ENCODE data around the gene UBAP2.

DNA sequence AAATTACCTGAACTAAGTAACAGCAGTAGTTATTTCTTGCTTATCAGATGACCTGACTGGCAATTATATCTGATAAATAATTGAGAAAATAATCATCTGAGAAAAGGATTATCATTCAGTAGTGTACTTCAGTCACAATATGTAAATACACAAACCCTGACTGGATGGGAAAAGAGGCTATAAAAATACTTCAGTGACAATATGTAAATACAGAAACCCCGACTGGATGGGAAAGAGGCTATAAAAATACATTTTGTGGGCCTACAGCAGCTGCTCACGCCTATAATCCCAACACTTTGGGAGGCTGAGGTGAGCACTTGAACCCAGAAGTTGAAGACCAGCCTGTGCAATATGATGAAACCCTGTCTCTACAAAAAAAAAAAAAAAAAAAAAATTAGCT, 11.1 kb downstream of the UBAP2 start:
- no peak for TF ChIP-seq CTCF (conservative IDR thresholded peaks at IDR 0.05; ENCODE audit: low read depth, low read length)
- TF ChIP-seq POLR2A (IDR thresholded peaks at IDR 0.05; ENCODE audit: low read depth, low read length): no peak
- TF ChIP-seq RAD21 (IDR thresholded peaks at IDR 0.05; ENCODE audit: low read length): no peak
- no peak for TF ChIP-seq BHLHE40 (IDR thresholded peaks at IDR 0.05; ENCODE audit: low read depth, low read length)
- no peak for TF ChIP-seq MXI1 (IDR thresholded peaks at IDR 0.05; ENCODE audit: borderline replicate concordance, low read depth, low read length)
- no peak for TF ChIP-seq CEBPB (IDR thresholded peaks at IDR 0.05; ENCODE audit: low read depth, low read length)
- no peak for TF ChIP-seq MAFK (IDR thresholded peaks at IDR 0.05; ENCODE audit: low read depth, low read length)
- TF ChIP-seq SMC3 (IDR thresholded peaks at IDR 0.05; ENCODE audit: low read depth, low read length): no peak
- no peak for TF ChIP-seq NFE2L2 (IDR thresholded peaks at IDR 0.05; ENCODE audit: low read depth, low read length)
- TF ChIP-seq FOS (IDR thresholded peaks at IDR 0.05; ENCODE audit: low read depth, low read length): no peak
- TF ChIP-seq CHD1 (IDR thresholded peaks at IDR 0.05; ENCODE audit: low read depth, low read length): no peak
- no peak for TF ChIP-seq USF2 (IDR thresholded peaks at IDR 0.05; ENCODE audit: low read depth, low read length)
- TF ChIP-seq RFX5 (IDR thresholded peaks at IDR 0.05; ENCODE audit: low read depth, low read length): no peak
